Measurements from ENCODE around the gene MDC1. TPM values are rescaled to one million over a fixed set of nuclear protein-coding genes. Genes with fewer than 3 reads are reported as not detected.
A peak's percentile ranks its signal among the peaks of the same experiment; 100 is the strongest.

Gene MDC1
- total and polyA plus RNA-seq, 5 donors from 2014 or later, result 1.2 to 32.7 (median 4.8) TPM

DNA sequence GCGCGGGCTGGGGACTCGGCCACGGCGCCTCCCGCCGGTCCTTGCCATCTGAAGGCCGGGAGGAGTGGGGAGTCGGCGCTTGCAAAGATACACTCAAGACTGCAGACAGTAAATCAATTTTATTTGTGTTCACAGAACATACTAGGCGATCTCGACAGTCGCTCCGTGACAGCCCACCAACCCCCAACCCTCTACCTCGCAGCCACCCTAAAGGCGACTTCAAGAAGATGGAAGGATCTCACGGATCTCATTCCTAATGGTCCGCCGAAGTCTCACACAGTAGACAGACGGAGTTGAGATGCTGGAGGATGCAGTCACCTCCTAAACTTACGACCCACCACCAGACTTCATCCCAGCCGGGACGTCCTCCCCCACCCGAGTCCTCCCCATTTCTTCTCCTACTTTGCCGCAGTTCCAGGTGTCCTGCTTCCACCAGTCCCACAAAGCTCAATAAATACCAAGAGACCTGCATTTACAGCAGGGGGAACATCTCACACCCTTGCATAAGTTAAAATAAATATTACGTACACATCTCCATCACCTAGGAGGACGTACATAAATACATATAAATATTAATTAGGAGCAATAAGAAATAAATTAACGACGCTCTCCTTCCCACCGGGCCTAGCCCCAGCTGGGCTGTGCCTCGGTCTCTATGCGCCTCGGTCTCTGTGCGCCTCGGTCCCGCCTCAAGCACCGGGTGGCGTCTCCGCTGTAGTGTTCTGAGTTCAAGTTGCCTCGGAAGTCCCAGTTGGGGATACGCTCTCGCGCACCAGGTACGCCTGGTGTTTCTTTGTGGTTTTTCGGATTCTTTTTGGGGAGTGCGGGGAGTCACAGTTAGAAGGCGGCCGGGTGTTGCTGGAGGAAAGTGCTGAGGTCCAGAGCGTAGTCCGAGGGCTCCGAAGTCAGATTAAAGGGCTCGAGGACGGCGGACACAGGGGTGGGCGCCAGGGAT lies 26.3 kb upstream of the MDC1 start:
- Mint-ChIP-seq H3K4me3 (peak overlapping the region; percentile 91 to 98 (median 96)), H3K9me3 (peaks cover 0 to 2% (median 0%) of the 10 kb centered on the region in 7 donors), H3K27ac (peak overlapping the region; percentile 90 to 94 (median 93)), H3K4me1 (peaks cover 0 to 70% (median 45%) of the 10 kb centered on the region in 4 donors), H3K27me3 (peaks cover 7% of the 10 kb centered on the region), H3K36me3 (peaks cover 16% of the 10 kb centered on the region)
- Histone ChIP-seq H3K27me3 (ENCODE audit: control insufficient read depth, insufficient read depth, low read length) (no peaks in the 10 kb centered on the region), H3K36me3 (ENCODE audit: control insufficient read depth, insufficient read depth, low read length) (no peaks in the 10 kb centered on the region), H3K4me1 (ENCODE audit: control insufficient read depth, insufficient read depth, low read length, poor library complexity, severe bottlenecking) (peaks cover 36% of the 10 kb centered on the region), H3K4me3 (ENCODE audit: low read depth, low read length) (peak overlapping the region; percentile 80), H3K27ac (ENCODE audit: insufficient read depth, low read length, poor library complexity, severe bottlenecking) (peak overlapping the region; percentile 59), H3K9me3 (ENCODE audit: control insufficient read depth in 2 of 2, low read length in 2 of 2) (no peaks in the 10 kb centered on the region)
- DNase-seq (peak; percentile 23 to 50 (median 34)), ATAC-seq (ENCODE audit: low read depth in 2 of 2) (peak; percentile 24 to 38)

DNA sequence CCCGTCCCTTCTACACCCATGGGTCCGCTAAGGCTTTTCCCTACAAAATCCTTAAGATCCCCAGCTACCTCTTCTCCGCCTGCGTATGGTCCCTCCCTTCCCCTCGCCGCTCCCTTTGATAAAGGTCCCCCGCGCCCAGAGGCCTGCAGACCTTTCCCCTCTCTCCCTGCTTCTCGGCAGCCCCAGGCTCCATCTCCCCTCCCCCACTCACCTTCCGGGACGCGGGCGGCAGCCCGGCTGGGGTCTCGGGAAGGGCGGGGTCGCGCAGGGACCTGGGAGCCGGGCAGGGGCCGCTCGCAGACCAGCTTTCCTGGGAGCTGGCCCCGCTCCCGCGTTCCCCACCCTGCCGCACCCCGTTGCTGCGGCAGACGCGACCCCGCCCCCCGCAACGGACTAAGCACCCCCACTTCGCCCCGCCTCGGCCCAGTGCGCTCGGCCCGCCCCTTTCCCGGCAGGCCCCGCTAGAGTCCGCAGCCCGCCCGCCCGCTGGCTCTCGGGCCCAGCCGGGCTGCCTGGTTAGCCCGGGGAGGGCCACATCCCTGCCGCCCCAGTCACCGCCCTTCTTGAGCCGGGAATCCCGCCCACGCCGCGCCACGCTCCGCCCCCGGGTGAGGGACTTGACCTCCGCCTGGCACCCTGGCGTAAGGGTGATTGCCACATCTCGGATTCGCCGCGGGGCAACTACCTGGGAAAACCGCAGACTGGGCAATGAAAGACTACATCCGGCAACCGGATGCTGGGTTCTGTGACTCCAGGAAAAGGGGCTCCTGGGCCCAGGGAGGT lies 25.4 kb upstream of the MDC1 start, which contains the start of gene FLOT1:
Gene FLOT1 (minus strand): TSS at position 372 of the 783 bp plus-strand sequence. CDS start 498 bp downstream, outside the sequence.
- peaks cover 45% of the 10 kb centered on the region for H3K4me1 ChIP-seq (ENCODE audit: control insufficient read depth, insufficient read depth, low read length, poor library complexity, severe bottlenecking)
- peak; percentile 52 to 90 (median 77) for DNase-seq
- H3K9me3 ChIP-seq (ENCODE audit: control insufficient read depth in 2 of 2, low read length in 2 of 2), result no peaks in the 10 kb centered on the region
- peak within 1 kb of the TSS; percentile 59 for H3K27ac ChIP-seq (ENCODE audit: insufficient read depth, low read length, poor library complexity, severe bottlenecking)
- Mint-ChIP-seq H3K4me1 (peaks cover 3 to 76% (median 48%) of the 10 kb centered on the region in 4 donors), H3K27me3 (peaks cover 7% of the 10 kb centered on the region), H3K36me3 (peaks cover 19% of the 10 kb centered on the region), H3K27ac (peak within 1 kb of the TSS; percentile 90 to 94 (median 93)), H3K9me3 (peaks cover 0 to 2% (median 0%) of the 10 kb centered on the region in 7 donors), H3K4me3 (peak within 1 kb of the TSS; percentile 91 to 98 (median 96))
- no peaks in the 10 kb centered on the region for H3K27me3 ChIP-seq (ENCODE audit: control insufficient read depth, insufficient read depth, low read length)
- H3K4me3 ChIP-seq (ENCODE audit: low read depth, low read length), result peak within 1 kb of the TSS; percentile 80
- peak; percentile 57 for ATAC-seq (ENCODE audit: low read depth in 2 of 2)
- H3K36me3 ChIP-seq (ENCODE audit: control insufficient read depth, insufficient read depth, low read length), result no peaks in the 10 kb centered on the region

DNA sequence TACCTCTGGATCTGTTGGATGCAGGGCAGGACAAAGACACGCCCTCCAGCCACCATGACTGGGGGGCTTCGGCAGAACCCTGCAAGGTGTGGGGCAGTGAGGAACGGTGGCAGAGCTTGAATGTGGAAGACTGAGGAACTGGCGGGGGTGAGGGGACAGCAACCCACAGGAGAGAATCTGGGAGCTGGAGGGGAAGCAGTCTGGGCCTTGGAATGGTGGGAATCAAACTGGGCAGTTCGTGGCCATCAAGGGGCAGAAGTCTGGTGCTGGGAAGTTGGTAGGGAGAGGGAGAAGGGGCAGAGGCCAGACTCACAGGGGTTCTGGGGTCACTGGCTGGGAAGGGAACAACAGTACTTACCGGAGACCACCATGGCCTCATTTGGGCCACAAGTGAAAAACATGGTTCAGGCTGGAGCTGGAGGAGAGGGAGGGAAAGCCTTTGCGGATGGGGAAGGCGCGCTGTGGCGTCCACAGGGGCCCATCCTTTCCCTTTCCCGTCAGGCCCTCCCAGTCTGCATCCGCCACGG lies 24.8 kb upstream of the MDC1 start:
- Histone ChIP-seq H3K9me3 (ENCODE audit: control insufficient read depth in 2 of 2, low read length in 2 of 2) (no peaks in the 10 kb centered on the region), H3K27me3 (ENCODE audit: control insufficient read depth, insufficient read depth, low read length) (no peaks in the 10 kb centered on the region), H3K4me3 (ENCODE audit: low read depth, low read length) (peak overlapping the region; percentile 66), H3K27ac (ENCODE audit: insufficient read depth, low read length, poor library complexity, severe bottlenecking) (peak overlapping the region; percentile 59), H3K4me1 (ENCODE audit: control insufficient read depth, insufficient read depth, low read length, poor library complexity, severe bottlenecking) (peaks cover 51% of the 10 kb centered on the region), H3K36me3 (ENCODE audit: control insufficient read depth, insufficient read depth, low read length) (no peaks in the 10 kb centered on the region)
- peaks cover 10 to 76% (median 52%) of the 10 kb centered on the region in 4 donors for H3K4me1 Mint-ChIP-seq
- peaks cover 0 to 2% (median 0%) of the 10 kb centered on the region in 7 donors for H3K9me3 Mint-ChIP-seq
- H3K27me3 Mint-ChIP-seq, result peaks cover 7% of the 10 kb centered on the region
- no peak for DNase-seq
- no peak for ATAC-seq (ENCODE audit: low read depth in 2 of 2)
- H3K36me3 Mint-ChIP-seq, result peaks cover 23% of the 10 kb centered on the region
- H3K27ac Mint-ChIP-seq, result peak overlapping the region; percentile 88 to 89 (median 89)
- H3K4me3 Mint-ChIP-seq, result peak overlapping the region; percentile 86 to 96 (median 94)

DNA sequence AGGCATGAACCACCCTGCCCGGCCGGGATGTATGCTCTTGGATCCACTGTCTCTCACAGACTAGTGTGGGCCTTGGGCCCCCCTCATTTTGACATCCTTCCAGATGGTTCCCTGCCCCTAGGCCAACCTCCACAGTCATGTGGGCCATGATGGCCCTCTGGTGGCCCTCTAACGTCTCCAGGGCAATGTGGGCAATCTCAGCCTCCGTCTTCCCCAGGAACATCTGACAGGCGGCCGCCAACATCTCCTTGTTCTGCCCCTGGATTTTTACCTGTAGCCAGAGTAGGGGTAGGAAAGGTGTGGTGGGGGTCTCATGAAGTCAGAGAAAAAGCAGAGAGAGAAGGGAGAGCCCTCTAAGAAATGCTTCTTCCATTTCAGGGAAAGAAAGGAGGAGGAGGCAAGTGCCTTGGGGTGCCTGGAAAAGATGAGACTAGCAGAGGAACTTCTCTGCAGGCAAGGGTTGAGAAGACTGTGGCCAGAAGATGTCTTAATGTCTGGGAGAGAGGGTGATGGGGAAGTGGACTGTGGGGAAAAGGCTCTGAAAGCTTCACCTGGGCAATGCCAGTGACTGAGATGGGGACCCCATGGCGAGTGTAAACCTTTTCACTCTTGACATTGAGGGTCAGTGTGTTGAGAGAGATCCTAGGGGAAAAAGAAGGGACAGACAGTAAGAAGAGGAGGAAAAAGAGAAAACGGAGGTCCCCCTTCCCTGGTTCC lies 24.1 kb upstream of the MDC1 start:
- ATAC-seq (ENCODE audit: low read depth in 2 of 2) (no peak), DNase-seq (no peak)
- peak overlapping the region; percentile 37 for H3K4me3 ChIP-seq (ENCODE audit: low read depth, low read length)
- H3K4me1 Mint-ChIP-seq, result peaks cover 12 to 81% (median 55%) of the 10 kb centered on the region in 4 donors
- no peaks in the 10 kb centered on the region for H3K27me3 ChIP-seq (ENCODE audit: control insufficient read depth, insufficient read depth, low read length)
- H3K4me1 ChIP-seq (ENCODE audit: control insufficient read depth, insufficient read depth, low read length, poor library complexity, severe bottlenecking), result peaks cover 58% of the 10 kb centered on the region
- H3K27ac Mint-ChIP-seq, result peak overlapping the region; percentile 88 to 89 (median 89)
- peaks cover 25% of the 10 kb centered on the region for H3K36me3 Mint-ChIP-seq
- H3K9me3 ChIP-seq (ENCODE audit: control insufficient read depth in 2 of 2, low read length in 2 of 2), result no peaks in the 10 kb centered on the region
- peaks cover 0 to 2% (median 0%) of the 10 kb centered on the region in 7 donors for H3K9me3 Mint-ChIP-seq
- peaks cover 7% of the 10 kb centered on the region for H3K27me3 Mint-ChIP-seq
- H3K36me3 ChIP-seq (ENCODE audit: control insufficient read depth, insufficient read depth, low read length), result no peaks in the 10 kb centered on the region
- peak overlapping the region; percentile 59 to 96 (median 94) for H3K4me3 Mint-ChIP-seq
- H3K27ac ChIP-seq (ENCODE audit: insufficient read depth, low read length, poor library complexity, severe bottlenecking), result peak overlapping the region; percentile 59

DNA sequence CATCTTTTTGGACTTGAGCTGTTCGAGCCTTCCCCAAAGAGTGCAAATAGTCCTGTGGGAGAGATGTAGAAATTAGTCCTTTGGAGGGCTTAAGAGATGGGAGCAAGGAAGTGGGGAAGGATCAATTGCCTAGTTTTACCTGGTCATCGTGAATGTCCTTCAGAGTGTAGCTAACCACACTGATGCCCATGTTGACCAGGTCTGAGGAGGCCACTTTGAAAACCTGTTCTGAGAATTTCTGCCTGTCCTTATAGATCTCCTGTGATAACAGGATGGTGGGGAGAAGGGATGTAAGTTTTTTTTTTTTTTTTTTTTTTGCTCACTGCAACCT lies 23.4 kb upstream of the MDC1 start:
- Histone ChIP-seq H3K9me3 (ENCODE audit: control insufficient read depth in 2 of 2, low read length in 2 of 2) (no peaks in the 10 kb centered on the region), H3K36me3 (ENCODE audit: control insufficient read depth, insufficient read depth, low read length) (no peaks in the 10 kb centered on the region), H3K27me3 (ENCODE audit: control insufficient read depth, insufficient read depth, low read length) (no peaks in the 10 kb centered on the region), H3K4me3 (ENCODE audit: low read depth, low read length) (no peak overlapping the region), H3K27ac (ENCODE audit: insufficient read depth, low read length, poor library complexity, severe bottlenecking) (no peak overlapping the region), H3K4me1 (ENCODE audit: control insufficient read depth, insufficient read depth, low read length, poor library complexity, severe bottlenecking) (peaks cover 61% of the 10 kb centered on the region)
- no peak for ATAC-seq (ENCODE audit: low read depth in 2 of 2)
- Mint-ChIP-seq H3K27ac (peak overlapping the region in 2 of 3 donors; percentile 81 to 92), H3K36me3 (peaks cover 29% of the 10 kb centered on the region), H3K27me3 (peaks cover 7% of the 10 kb centered on the region), H3K4me1 (peaks cover 12 to 88% (median 58%) of the 10 kb centered on the region in 4 donors), H3K9me3 (peaks cover 0 to 2% (median 0%) of the 10 kb centered on the region in 7 donors), H3K4me3 (peak overlapping the region; percentile 88 to 96 (median 94))
- no peak for DNase-seq

DNA sequence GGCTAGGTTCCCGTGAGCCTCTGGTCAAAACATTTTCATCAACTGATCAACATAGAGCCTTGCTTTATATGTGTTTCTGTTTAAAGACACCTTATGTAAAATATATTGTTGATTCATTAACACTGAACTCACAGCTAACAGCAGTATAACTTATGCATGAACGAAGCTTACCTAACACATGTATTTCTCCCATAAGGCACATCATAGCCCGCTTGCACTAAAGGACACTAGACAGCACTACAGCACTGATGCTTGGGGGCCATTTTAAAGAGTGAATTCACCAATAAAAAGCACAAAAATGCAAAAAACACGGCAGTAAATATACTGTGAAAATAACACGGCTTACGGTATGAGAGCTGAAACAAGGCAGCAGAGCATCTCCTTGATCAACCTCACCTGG lies 21.5 kb upstream of the MDC1 start:
- ATAC-seq (ENCODE audit: low read depth in 2 of 2), result no peak
- no peak overlapping the region for H3K4me3 ChIP-seq (ENCODE audit: low read depth, low read length)
- DNase-seq, result no peak
- H3K36me3 ChIP-seq (ENCODE audit: control insufficient read depth, insufficient read depth, low read length), result no peaks in the 10 kb centered on the region
- Mint-ChIP-seq H3K27ac (peak overlapping the region in 1 of 3 donors; percentile 45), H3K36me3 (peaks cover 33% of the 10 kb centered on the region), H3K9me3 (peaks cover 0 to 2% (median 0%) of the 10 kb centered on the region in 7 donors), H3K4me1 (peaks cover 12 to 84% (median 47%) of the 10 kb centered on the region in 4 donors), H3K27me3 (peaks cover 3% of the 10 kb centered on the region), H3K4me3 (peak overlapping the region; percentile 4 to 37 (median 31))
- H3K9me3 ChIP-seq (ENCODE audit: control insufficient read depth in 2 of 2, low read length in 2 of 2), result no peaks in the 10 kb centered on the region
- H3K27ac ChIP-seq (ENCODE audit: insufficient read depth, low read length, poor library complexity, severe bottlenecking), result no peak overlapping the region
- H3K27me3 ChIP-seq (ENCODE audit: control insufficient read depth, insufficient read depth, low read length), result no peaks in the 10 kb centered on the region
- peaks cover 51% of the 10 kb centered on the region for H3K4me1 ChIP-seq (ENCODE audit: control insufficient read depth, insufficient read depth, low read length, poor library complexity, severe bottlenecking)
